ENCODE data around the gene PDE4D. TPM values are rescaled to one million over a fixed set of nuclear protein-coding genes. Genes with fewer than 3 reads are reported as not detected.

PDE4D gene
- total and polyA plus RNA-seq, 2 donors (not counting 1 experiment from before 2014, with no cell fraction given), result 14.9 to 171 TPM

GRCh38 chr5:59873113-59873512 lies 20.4 kb downstream of the PDE4D start:
- Histone ChIP-seq H3K9me3 (ENCODE audit: control extremely low read depth in 1 of 3, control insufficient read depth in 2 of 3, insufficient read depth in 1 of 3, low read length in 2 of 3) (no peaks in the 10 kb centered on the region), H3K36me3 (replicated peaks in 1 of 2; ENCODE audit: control extremely low read depth in 1 of 2, control insufficient read depth in 1 of 2, extremely low read depth in 1 of 2, insufficient read depth in 2 of 2, low read length in 1 of 2) (no peaks in the 10 kb centered on the region), H3K27me3 (replicated peaks in 1 of 4; ENCODE audit: control extremely low read depth in 1 of 4, control insufficient read depth in 3 of 4, insufficient read depth in 4 of 4, low read length in 3 of 4) (no peaks in the 10 kb centered on the region), H3K27ac (ENCODE audit: low read length in 2 of 2) (no peak overlapping the region), H2AFZ (ENCODE audit: insufficient read depth, low read depth, low read length, poor library complexity, severe bottlenecking) (no peak overlapping the region), H3K79me2 (ENCODE audit: control insufficient read depth, insufficient read depth, low read length) (no peaks in the 10 kb centered on the region), H3K9ac (ENCODE audit: low read length) (no peak overlapping the region), H4K20me1 (ENCODE audit: control insufficient read depth, insufficient read depth, low read length, poor library complexity, severe bottlenecking) (no peaks in the 10 kb centered on the region), H3K4me2 (replicated peaks; ENCODE audit: low read depth, low read length, poor library complexity, severe bottlenecking) (no peak overlapping the region), H3K4me1 (ENCODE audit: control insufficient read depth in 2 of 2, insufficient read depth in 2 of 2, low read length in 2 of 2) (no peaks in the 10 kb centered on the region), H3K4me3 (ENCODE audit: control extremely low read depth in 1 of 5, extremely low read depth in 1 of 5, insufficient read depth in 1 of 5, low read depth in 2 of 5, low read length in 4 of 5) (no peak overlapping the region)
- no peaks in the 10 kb centered on the region for H3K9me3 Mint-ChIP-seq (ENCODE audit: insufficient read depth)
- DNase-seq (no peak), ATAC-seq (ENCODE audit: low read depth) (no peak)
- no peak overlapping the region for H3K4me3 Mint-ChIP-seq
- ChIA-PET CTCF (no interaction called here), POLR2A (no interaction called here)
- H3K4me1 Mint-ChIP-seq, result no peaks in the 10 kb centered on the region
- TF ChIP-seq CTCF (IDR thresholded peaks at IDR 0.05) (no peak), EZH2 (IDR thresholded peaks at IDR 0.05; ENCODE audit: borderline replicate concordance, insufficient read depth, low read depth, low read length, poor library complexity, severe bottlenecking) (no peak)
- no CpG with 5 or more reads among the region's 2 CpGs for WGBS (ENCODE audit: insufficient coverage)
- H3K27me3 Mint-ChIP-seq, result peaks cover 3% of the 10 kb centered on the region
- no peak overlapping the region for H3K27ac Mint-ChIP-seq
- intact Hi-C loops (cut with micrococcal nuclease), result no loop called here

GRCh38 chr5:59866661-59867060 lies 26.9 kb downstream of the PDE4D start:
- no peak overlapping the region for H2AFZ ChIP-seq (ENCODE audit: insufficient read depth, low read depth, low read length, poor library complexity, severe bottlenecking)
- intact Hi-C loops (cut with micrococcal nuclease), result no loop called here
- POLR2A ChIA-PET, result no interaction called here
- ATAC-seq (ENCODE audit: low read depth) (no peak), DNase-seq (no peak)
- H3K9me3 ChIP-seq (ENCODE audit: control extremely low read depth in 1 of 3, control insufficient read depth in 2 of 3, insufficient read depth in 1 of 3, low read length in 2 of 3), result no peaks in the 10 kb centered on the region
- H3K79me2 ChIP-seq (ENCODE audit: control insufficient read depth, insufficient read depth, low read length), result no peaks in the 10 kb centered on the region
- H3K4me2 ChIP-seq (replicated peaks; ENCODE audit: low read depth, low read length, poor library complexity, severe bottlenecking), result no peak overlapping the region
- H3K4me3 ChIP-seq (ENCODE audit: control extremely low read depth in 1 of 5, extremely low read depth in 1 of 5, insufficient read depth in 1 of 5, low read depth in 2 of 5, low read length in 4 of 5), result no peak overlapping the region
- no peaks in the 10 kb centered on the region for H3K27me3 ChIP-seq (replicated peaks in 1 of 4; ENCODE audit: control extremely low read depth in 1 of 4, control insufficient read depth in 3 of 4, insufficient read depth in 4 of 4, low read length in 3 of 4)
- no peaks in the 10 kb centered on the region for H3K36me3 ChIP-seq (replicated peaks in 1 of 2; ENCODE audit: control extremely low read depth in 1 of 2, control insufficient read depth in 1 of 2, extremely low read depth in 1 of 2, insufficient read depth in 2 of 2, low read length in 1 of 2)
- H4K20me1 ChIP-seq (ENCODE audit: control insufficient read depth, insufficient read depth, low read length, poor library complexity, severe bottlenecking), result no peaks in the 10 kb centered on the region
- CTCF ChIA-PET, result no interaction called here
- no peak overlapping the region for H3K27ac ChIP-seq (ENCODE audit: low read length in 2 of 2)
- H3K4me1 Mint-ChIP-seq, result no peaks in the 10 kb centered on the region
- no peaks in the 10 kb centered on the region for H3K27me3 Mint-ChIP-seq
- TF ChIP-seq EZH2 (IDR thresholded peaks at IDR 0.05; ENCODE audit: borderline replicate concordance, insufficient read depth, low read depth, low read length, poor library complexity, severe bottlenecking) (no peak), CTCF (IDR thresholded peaks at IDR 0.05) (no peak)
- no peaks in the 10 kb centered on the region for H3K9me3 Mint-ChIP-seq (ENCODE audit: insufficient read depth)
- H3K27ac Mint-ChIP-seq, result no peak overlapping the region
- no CpG with 5 or more reads among the region's 2 CpGs for WGBS (ENCODE audit: insufficient coverage)
- no peak overlapping the region for H3K4me3 Mint-ChIP-seq
- no peaks in the 10 kb centered on the region for H3K4me1 ChIP-seq (ENCODE audit: control insufficient read depth in 2 of 2, insufficient read depth in 2 of 2, low read length in 2 of 2)
- no peak overlapping the region for H3K9ac ChIP-seq (ENCODE audit: low read length)
